HuH-7 (cell line): Measurements from ENCODE around the gene ANKS1A.
"Not testable (repeated sequence)": the region's sequence is repeated elsewhere in the genome, so short reads cannot be mapped to it uniquely, and the experiment has no call there.

Experiments
- DNase-seq: peaks from one replicate; pipeline ENCODE4 v3.0.0; 2011; ENCODE audit warnings: low spot score

ANKS1A gene

GRCh38 chr6:35086636-35087360, 197.7 kb downstream of the ANKS1A start:
- no peak for DNase-seq

GRCh38 chr6:35087361-35088280, 198.6 kb downstream of the ANKS1A start:
- DNase-seq = no peak

- DNase-seq = peak; percentile 0
Observed at GRCh38 chr6:35088281-35089215, 199.5 kb downstream of the ANKS1A start.

- DNase-seq = peak; percentile 0
Observed at GRCh38 chr6:35089216-35089934, 200.3 kb downstream of the ANKS1A start.

GRCh38 chr6:35089935-35090505, 201.0 kb downstream of the ANKS1A start:
- DNase-seq = peak; percentile 0

GRCh38 chr6:35090734-35091133, 201.7 kb downstream of the ANKS1A start:
- no peak for DNase-seq

GRCh38 chr6:35091346-35092083, 202.5 kb downstream of the ANKS1A start:
- no peak for DNase-seq

- no peak for DNase-seq
Observed at GRCh38 chr6:35092362-35093117, 203.5 kb downstream of the ANKS1A start.

GRCh38 chr6:35093118-35093445, 204.0 kb downstream of the ANKS1A start:
- no peak for DNase-seq

- DNase-seq = no peak
Observed at GRCh38 chr6:35093783-35094182, 204.7 kb downstream of the ANKS1A start.

- DNase-seq = no peak
Observed at GRCh38 chr6:35094183-35094582, 205.1 kb downstream of the ANKS1A start.

GRCh38 chr6:35096129-35096862, 207.2 kb downstream of the ANKS1A start:
- DNase-seq = no peak

GRCh38 chr6:35099116-35099515, 210.1 kb downstream of the ANKS1A start:
- no peak for DNase-seq

GRCh38 chr6:35105078-35105477, 216.0 kb downstream of the ANKS1A start:
- no peak for DNase-seq

GRCh38 chr6:35106061-35106460, 217.0 kb downstream of the ANKS1A start:
- not testable (repeated sequence) for DNase-seq

- DNase-seq = not testable (repeated sequence)
Observed at GRCh38 chr6:35107208-35107607, 218.2 kb downstream of the ANKS1A start.

GRCh38 chr6:35107761-35108160, 218.7 kb downstream of the ANKS1A start:
- DNase-seq = not testable (repeated sequence)

GRCh38 chr6:35108309-35108885, 219.3 kb downstream of the ANKS1A start:
- no peak for DNase-seq

- no peak for DNase-seq
Observed at GRCh38 chr6:35120746-35121145, 231.7 kb downstream of the ANKS1A start.
